ENCODE results near the gene THUMPD3.

THUMPD3 gene

GRCh38 chr3:9387322-9387655 is 24.4 kb downstream of the THUMPD3 start:
- TF ChIP-seq, protein P1, sequence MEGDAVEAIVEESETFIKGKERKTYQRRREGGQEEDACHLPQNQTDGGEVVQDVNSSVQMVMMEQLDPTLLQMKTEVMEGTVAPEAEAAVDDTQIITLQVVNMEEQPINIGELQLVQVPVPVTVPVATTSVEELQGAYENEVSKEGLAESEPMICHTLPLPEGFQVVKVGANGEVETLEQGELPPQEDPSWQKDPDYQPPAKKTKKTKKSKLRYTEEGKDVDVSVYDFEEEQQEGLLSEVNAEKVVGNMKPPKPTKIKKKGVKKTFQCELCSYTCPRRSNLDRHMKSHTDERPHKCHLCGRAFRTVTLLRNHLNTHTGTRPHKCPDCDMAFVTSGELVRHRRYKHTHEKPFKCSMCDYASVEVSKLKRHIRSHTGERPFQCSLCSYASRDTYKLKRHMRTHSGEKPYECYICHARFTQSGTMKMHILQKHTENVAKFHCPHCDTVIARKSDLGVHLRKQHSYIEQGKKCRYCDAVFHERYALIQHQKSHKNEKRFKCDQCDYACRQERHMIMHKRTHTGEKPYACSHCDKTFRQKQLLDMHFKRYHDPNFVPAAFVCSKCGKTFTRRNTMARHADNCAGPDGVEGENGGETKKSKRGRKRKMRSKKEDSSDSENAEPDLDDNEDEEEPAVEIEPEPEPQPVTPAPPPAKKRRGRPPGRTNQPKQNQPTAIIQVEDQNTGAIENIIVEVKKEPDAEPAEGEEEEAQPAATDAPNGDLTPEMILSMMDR (conservative IDR thresholded peaks at IDR 0.05; ENCODE audit: low read depth), result no peak
- no peak for DNase-seq (ENCODE audit: low spot score)
- ChIA-PET CTCF (no interaction called here), POLR2A (ENCODE audit: low non-redundant PET) (no interaction called here)
- H3K27ac ChIP-seq, result no peak overlapping the region

DNA sequence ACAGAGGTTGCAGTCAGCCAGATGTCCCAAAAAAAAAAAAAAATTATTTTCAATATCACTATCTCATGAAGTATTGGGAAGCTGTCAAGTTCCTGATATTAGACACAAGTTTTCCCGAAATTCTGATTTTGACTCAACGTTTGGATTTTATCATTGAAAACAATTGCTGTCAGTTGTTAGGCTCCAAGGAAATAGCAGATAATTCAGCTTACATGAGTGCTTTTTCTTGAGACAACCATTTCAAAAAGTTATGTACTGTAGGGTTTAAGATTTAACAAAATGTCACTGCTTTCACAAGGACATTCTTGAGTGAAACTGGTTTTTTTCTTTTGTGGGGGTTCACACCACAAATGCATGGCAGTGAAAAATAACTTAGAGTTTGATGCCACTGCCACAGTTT is 25.3 kb downstream of the THUMPD3 start:
- ChIA-PET CTCF (no interaction called here), POLR2A (ENCODE audit: low non-redundant PET) (no interaction called here)
- no peak overlapping the region for H3K27ac ChIP-seq
- TF ChIP-seq, protein P1 (conservative IDR thresholded peaks at IDR 0.05; ENCODE audit: low read depth), result no peak
- DNase-seq (ENCODE audit: low spot score), result no peak

DNA sequence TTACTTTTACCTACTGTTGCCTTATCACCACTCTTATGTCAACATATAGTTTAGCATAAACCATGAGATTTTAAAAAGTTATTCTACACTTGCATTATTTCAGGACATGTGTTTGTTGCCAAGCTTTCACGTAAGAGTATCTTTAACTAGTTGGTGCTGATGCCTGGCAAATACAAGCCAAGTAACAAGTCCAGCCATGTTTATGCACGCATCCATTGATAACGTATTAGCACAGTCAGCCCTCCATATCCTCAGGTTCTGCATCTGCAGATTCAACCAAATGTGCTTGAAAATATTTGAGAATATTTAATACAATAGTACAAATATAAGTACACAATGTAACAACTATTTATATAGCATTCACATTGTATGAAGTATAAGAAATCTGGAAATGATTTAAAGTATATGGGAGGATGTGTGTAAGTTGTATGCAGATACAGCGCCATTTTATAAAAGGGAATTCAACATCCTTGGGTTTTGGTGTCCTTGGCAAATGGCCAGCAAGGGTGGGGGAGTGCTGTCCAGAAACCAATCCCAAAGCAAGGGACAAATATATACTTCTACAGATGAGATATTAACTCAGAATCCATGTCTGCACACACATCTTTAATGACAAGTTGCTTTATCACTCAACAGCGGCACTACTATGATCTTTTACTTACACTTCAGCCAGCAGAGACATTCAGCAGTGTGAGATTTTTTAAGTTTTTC is 25.9 kb downstream of the THUMPD3 start:
- no peak overlapping the region for H3K27ac ChIP-seq
- no peak for DNase-seq (ENCODE audit: low spot score)
- POLR2A ChIA-PET (ENCODE audit: low non-redundant PET), result no interaction called here
- TF ChIP-seq, protein P1 (conservative IDR thresholded peaks at IDR 0.05; ENCODE audit: low read depth), result no peak
- CTCF ChIA-PET, result no interaction called here

DNA sequence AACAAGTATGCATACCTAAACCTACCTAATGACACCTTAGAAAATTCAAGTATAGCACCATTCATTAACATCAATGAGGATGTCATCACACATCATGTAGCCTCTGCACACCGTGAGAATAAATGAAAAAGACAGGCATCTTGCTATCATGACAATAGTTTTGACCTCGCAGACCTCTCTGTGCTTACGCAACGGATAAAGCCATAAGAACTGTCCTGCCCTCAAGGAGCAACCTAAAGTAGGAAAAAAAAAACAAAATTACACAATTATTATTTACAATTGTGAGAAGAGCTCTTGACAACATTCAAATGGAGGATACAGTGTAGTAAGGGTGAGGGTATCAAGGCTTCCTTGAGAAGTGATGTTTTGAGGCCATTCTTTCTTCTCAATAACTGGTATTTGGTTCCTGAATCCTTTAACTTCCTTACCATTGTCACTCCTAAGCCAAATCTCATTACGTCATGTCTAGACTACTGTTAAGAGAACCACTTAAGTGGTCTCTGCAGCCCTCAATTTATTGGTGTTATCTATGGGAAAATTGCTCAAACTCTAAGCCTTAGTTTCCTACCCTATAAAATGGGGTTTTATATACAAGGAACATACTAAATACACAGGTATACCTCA is 27.5 kb downstream of the THUMPD3 start:
- CTCF ChIA-PET, result no interaction called here
- POLR2A ChIA-PET (ENCODE audit: low non-redundant PET), result no interaction called here

GRCh38 chr3:9392041-9392440 is 29.2 kb downstream of the THUMPD3 start:
- TF ChIP-seq, protein P1 (conservative IDR thresholded peaks at IDR 0.05; ENCODE audit: low read depth), result no peak
- no peak for DNase-seq (ENCODE audit: low spot score)
- ChIA-PET POLR2A (ENCODE audit: low non-redundant PET) (no interaction called here), CTCF (no interaction called here)
- H3K27ac ChIP-seq, result no peak overlapping the region

More for the DNA sequence above, 27.5 kb downstream of the THUMPD3 start:
- DNase-seq (ENCODE audit: low spot score), result no peak
- H3K27ac ChIP-seq, result no peak overlapping the region
- TF ChIP-seq, protein P1 (conservative IDR thresholded peaks at IDR 0.05; ENCODE audit: low read depth), result no peak

DNA sequence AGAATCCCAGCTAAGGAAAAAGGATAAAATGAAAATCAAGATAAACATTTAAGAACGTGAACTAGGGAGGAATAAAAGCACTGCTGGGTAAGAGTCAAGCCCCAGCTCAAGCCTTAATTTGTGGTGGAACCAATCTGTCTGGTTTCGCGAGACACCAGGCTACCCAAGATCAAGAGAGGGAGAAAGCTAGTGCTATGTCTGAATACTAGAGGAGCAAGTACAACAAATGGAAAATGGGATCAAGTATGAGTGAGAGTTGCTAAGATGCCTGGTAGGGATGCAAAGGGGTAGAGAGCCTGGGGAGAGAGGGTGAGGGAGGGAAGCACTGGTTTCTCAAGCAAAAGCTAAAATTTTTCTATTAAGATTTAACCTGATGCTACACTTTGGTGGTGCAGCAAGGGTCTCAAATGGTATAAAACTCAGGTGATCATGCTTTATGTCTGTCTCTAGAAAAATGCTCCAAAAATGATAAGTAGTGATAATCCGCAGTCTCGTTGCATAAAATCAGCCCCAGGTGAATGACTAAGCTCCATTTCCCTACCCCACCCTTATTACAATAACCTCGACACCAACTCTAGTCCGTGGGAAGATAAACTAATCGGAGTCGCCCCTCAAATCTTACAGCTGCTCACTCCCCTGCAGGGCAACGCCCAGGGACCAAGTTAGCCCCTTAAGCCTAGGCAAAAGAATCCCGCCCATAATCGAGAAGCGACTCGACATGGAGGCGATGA is 32.9 kb downstream of the THUMPD3 start:
- CTCF ChIA-PET, result no interaction called here
- POLR2A ChIA-PET (ENCODE audit: low non-redundant PET), result interaction anchor here (1.0 to 1.6 kb wide), 2 partner anchors 30 to 33 kb away, joined by 4 to 8 read pairs; partner anchors contain the start of gene THUMPD3

More for the DNA sequence above, 32.9 kb downstream of the THUMPD3 start:
- peak; percentile 30 for DNase-seq (ENCODE audit: low spot score)
- peak overlapping the region; percentile 99 for H3K27ac ChIP-seq
- TF ChIP-seq, protein P1 (conservative IDR thresholded peaks at IDR 0.05; ENCODE audit: low read depth), result no peak

Measured in RWPE1 (cell line).